ENCODE data around the gene CCRL2. TPM values are rescaled to one million over a fixed set of nuclear protein-coding genes. Genes with fewer than 3 reads are reported as not detected.
"Not testable (repeated sequence)": the region's sequence is repeated elsewhere in the genome, so short reads cannot be mapped to it uniquely, and the experiment has no call there.

Gene CCRL2
- total and polyA plus RNA-seq, 2 of the 4 experiments (the other 2 are of a cell fraction) = 0.29 to 0.36 TPM

DNA sequence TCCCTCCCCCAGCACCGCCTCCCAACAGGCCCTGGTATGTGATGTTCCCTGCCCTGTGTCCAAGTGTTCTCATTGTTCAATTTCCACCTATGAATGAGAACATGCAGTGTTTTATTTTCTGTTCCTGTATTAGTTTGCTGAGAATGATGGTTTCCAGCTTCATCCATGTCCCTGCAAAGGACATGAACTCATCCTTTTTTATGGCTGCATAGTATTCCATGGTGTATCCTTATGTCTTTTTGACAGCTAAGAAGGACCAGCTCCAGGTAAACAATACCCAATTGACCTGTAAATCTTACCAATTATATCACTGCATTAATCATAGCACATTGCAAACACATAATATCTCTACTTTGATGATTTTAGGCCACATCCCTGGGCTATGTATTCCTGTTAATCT lies 23.8 kb downstream of the CCRL2 start:
- H2BK120ac ChIP-seq (ENCODE audit: low read depth, low read length); H4K8ac ChIP-seq (ENCODE audit: low read depth in 2 of 2, low read length in 2 of 2); H3K18ac ChIP-seq (ENCODE audit: low read depth, low read length); H3K9me3 ChIP-seq (ENCODE audit: control insufficient read depth, insufficient read depth, low read length); CTCF ChIA-PET; H3K9ac ChIP-seq (ENCODE audit: low read depth, low read length); H3K79me1 ChIP-seq (ENCODE audit: low read depth in 1 of 2, low read length in 2 of 2); H3K14ac ChIP-seq (replicated peaks; ENCODE audit: low read depth, low read length); H3K4me3 ChIP-seq (ENCODE audit: insufficient read depth, low read depth, low read length); H2BK5ac ChIP-seq (ENCODE audit: low read depth, low read length, poor library complexity, severe bottlenecking); DNase-seq; ATAC-seq (ENCODE audit: low read depth); H3K4me2 ChIP-seq (ENCODE audit: low read depth, low read length); intact Hi-C loops (cut with micrococcal nuclease); H3K4ac ChIP-seq (ENCODE audit: low read depth, low read length); H4K20me1 ChIP-seq (ENCODE audit: insufficient read depth, low read length); POLR2A ChIA-PET (ENCODE audit: unreplicated experiment); H2AFZ ChIP-seq (replicated peaks; ENCODE audit: low read length, poor library complexity); H2BK20ac ChIP-seq (ENCODE audit: low read depth, low read length); in situ Hi-C loops (cut with MboI; ENCODE audit: low sequenced_read_pairs); H3K56ac ChIP-seq (ENCODE audit: extremely low read depth, insufficient read depth, low read length); H2BK15ac ChIP-seq (ENCODE audit: low read depth, low read length); H3K9me1 ChIP-seq (ENCODE audit: insufficient read depth, low read length); H2AK5ac ChIP-seq (ENCODE audit: low read depth, low read length); H3K23ac ChIP-seq (ENCODE audit: low read depth, low read length); dilution Hi-C loops (cut with HindIII; ENCODE audit: low sequenced_read_pairs, unreplicated experiment); H3K36me3 ChIP-seq (ENCODE audit: control insufficient read depth, insufficient read depth, low read length); H4K5ac ChIP-seq (ENCODE audit: low read depth, low read length); H3K27ac ChIP-seq (ENCODE audit: insufficient read depth, low read length); H3K4me1 ChIP-seq (ENCODE audit: control insufficient read depth, insufficient read depth, low read length); BruUV-seq (replicated peaks); H4K91ac ChIP-seq (ENCODE audit: insufficient read depth, low read depth, low read length); H2AK9ac ChIP-seq (replicated peaks; ENCODE audit: low read depth, low read length, poor library complexity): not testable (repeated sequence)
- peaks cover 21% of the 10 kb centered on the region for H3K27me3 ChIP-seq (ENCODE audit: control insufficient read depth, insufficient read depth, low read length)
- WGBS, 2 experiments (ENCODE audit: extremely low coverage in 2 of 2, insufficient read length in 1 of 2) = no CpG with 5 or more reads among the region's 1 CpG

DNA sequence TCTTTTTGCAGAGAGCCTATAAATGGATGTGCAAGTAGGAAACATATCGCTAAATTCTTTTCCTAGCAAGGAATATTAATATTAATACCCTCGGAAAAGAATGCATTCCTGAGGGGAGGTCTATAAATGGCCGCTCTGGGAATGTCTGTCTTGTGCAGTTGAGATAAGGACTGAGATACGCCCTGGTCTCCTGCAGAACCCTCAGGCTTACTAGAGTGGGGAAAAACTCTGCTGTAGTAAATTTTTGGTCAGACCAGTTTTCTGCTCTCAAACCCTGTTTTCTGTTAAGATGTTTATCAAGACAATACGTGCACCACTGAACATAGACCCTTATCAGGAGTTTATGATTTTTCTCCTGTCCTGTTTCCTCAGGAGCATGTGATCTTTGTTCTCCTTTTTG lies 24.8 kb downstream of the CCRL2 start:
- H3K27ac ChIP-seq (ENCODE audit: insufficient read depth, low read length); BruUV-seq (replicated peaks); H3K4me1 ChIP-seq (ENCODE audit: control insufficient read depth, insufficient read depth, low read length); H2BK20ac ChIP-seq (ENCODE audit: low read depth, low read length); H2BK120ac ChIP-seq (ENCODE audit: low read depth, low read length); in situ Hi-C loops (cut with MboI; ENCODE audit: low sequenced_read_pairs); H3K4me3 ChIP-seq (ENCODE audit: insufficient read depth, low read depth, low read length); H2BK5ac ChIP-seq (ENCODE audit: low read depth, low read length, poor library complexity, severe bottlenecking); H4K20me1 ChIP-seq (ENCODE audit: insufficient read depth, low read length); dilution Hi-C loops (cut with HindIII; ENCODE audit: low sequenced_read_pairs, unreplicated experiment); H3K9me3 ChIP-seq (ENCODE audit: control insufficient read depth, insufficient read depth, low read length); H2AK9ac ChIP-seq (replicated peaks; ENCODE audit: low read depth, low read length, poor library complexity); POLR2A ChIA-PET (ENCODE audit: unreplicated experiment); H3K14ac ChIP-seq (replicated peaks; ENCODE audit: low read depth, low read length); H2BK15ac ChIP-seq (ENCODE audit: low read depth, low read length); H3K9ac ChIP-seq (ENCODE audit: low read depth, low read length); H3K23ac ChIP-seq (ENCODE audit: low read depth, low read length); H3K4me2 ChIP-seq (ENCODE audit: low read depth, low read length); H3K4ac ChIP-seq (ENCODE audit: low read depth, low read length); intact Hi-C loops (cut with micrococcal nuclease); H4K8ac ChIP-seq (ENCODE audit: low read depth in 2 of 2, low read length in 2 of 2); H2AK5ac ChIP-seq (ENCODE audit: low read depth, low read length); H3K18ac ChIP-seq (ENCODE audit: low read depth, low read length); DNase-seq; H2AFZ ChIP-seq (replicated peaks; ENCODE audit: low read length, poor library complexity); H4K91ac ChIP-seq (ENCODE audit: insufficient read depth, low read depth, low read length); H3K79me1 ChIP-seq (ENCODE audit: low read depth in 1 of 2, low read length in 2 of 2); CTCF ChIA-PET; H3K36me3 ChIP-seq (ENCODE audit: control insufficient read depth, insufficient read depth, low read length); H4K5ac ChIP-seq (ENCODE audit: low read depth, low read length); ATAC-seq (ENCODE audit: low read depth); H3K56ac ChIP-seq (ENCODE audit: extremely low read depth, insufficient read depth, low read length); H3K9me1 ChIP-seq (ENCODE audit: insufficient read depth, low read length): not testable (repeated sequence)
- no CpG with 5 or more reads among the region's 5 CpGs for WGBS, 2 experiments (ENCODE audit: extremely low coverage in 2 of 2, insufficient read length in 1 of 2)
- peaks cover 15% of the 10 kb centered on the region for H3K27me3 ChIP-seq (ENCODE audit: control insufficient read depth, insufficient read depth, low read length)
